ENCODE results near the gene SRGAP3. TPM values are rescaled to one million over a fixed set of nuclear protein-coding genes. Genes with fewer than 3 reads are reported as not detected.

SRGAP3 gene
- total RNA-seq, 4 donors from 2014 or later = 13.1 to 84.9 (median 27.4) TPM

- H3K27me3 ChIP-seq = no peaks in the 10 kb centered on the region
- H3K4me3 ChIP-seq = peak overlapping the region; percentile 59
- 19% methylated on average over 18 of the region's 19 CpGs for WGBS
- H3K9me3 ChIP-seq = no peaks in the 10 kb centered on the region
- no peaks in the 10 kb centered on the region for H3K36me3 ChIP-seq
- TF ChIP-seq POLR2A (IDR thresholded peaks at IDR 0.05) (no peak), POLR2AphosphoS5 (IDR thresholded peaks at IDR 0.05) (no peak), EP300 (IDR thresholded peaks at IDR 0.05) (no peak), CTCF (IDR thresholded peaks at IDR 0.05) (no peak)
- H3K27ac ChIP-seq = no peak overlapping the region
- no peak for DNase-seq (ENCODE audit: low spot score in 2 of 2)
- peaks cover 25% of the 10 kb centered on the region for H3K4me1 ChIP-seq
Measured at GRCh38 chr3:9247941-9248521, 1.4 kb downstream of the SRGAP3 start.

DNA sequence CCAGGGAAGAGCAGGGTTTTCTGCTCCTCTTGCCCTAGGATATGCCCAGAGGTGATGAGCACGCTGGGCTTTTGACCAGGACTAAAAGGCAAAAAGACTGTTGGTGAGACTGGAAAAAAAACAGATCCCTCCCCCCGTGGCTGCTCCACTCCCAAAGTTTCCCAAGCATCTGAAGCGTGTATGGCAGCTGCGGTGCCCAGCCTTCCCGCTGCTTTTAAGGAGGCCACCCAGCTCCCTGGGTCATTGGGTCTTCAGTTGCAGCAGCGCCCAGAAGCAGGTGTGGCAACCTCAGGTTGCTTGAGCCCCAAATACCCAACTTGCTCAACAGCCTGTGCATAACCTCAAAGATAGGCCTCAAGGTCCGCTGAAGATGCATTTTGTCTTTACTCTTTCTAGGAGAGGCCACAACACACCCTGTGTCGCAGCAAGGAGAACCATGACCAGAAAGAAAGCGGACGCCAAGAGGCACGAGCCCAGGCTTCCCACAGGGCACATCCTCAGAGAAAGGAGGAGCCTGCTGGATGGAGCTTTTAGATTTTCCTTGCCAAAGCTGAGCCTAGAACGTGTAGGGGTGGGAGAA, 2.0 kb downstream of the SRGAP3 start:
- peak overlapping the region; percentile 59 for H3K4me3 ChIP-seq
- H3K36me3 ChIP-seq = no peaks in the 10 kb centered on the region
- TF ChIP-seq CTCF (IDR thresholded peaks at IDR 0.05) (no peak), EP300 (IDR thresholded peaks at IDR 0.05) (no peak), POLR2A (IDR thresholded peaks at IDR 0.05) (no peak), POLR2AphosphoS5 (IDR thresholded peaks at IDR 0.05) (no peak)
- peaks cover 25% of the 10 kb centered on the region for H3K4me1 ChIP-seq
- no peaks in the 10 kb centered on the region for H3K27me3 ChIP-seq
- DNase-seq (ENCODE audit: low spot score in 2 of 2) = no peak
- no peak overlapping the region for H3K27ac ChIP-seq
- WGBS = 41% methylated on average over 11 of the region's 12 CpGs
- H3K9me3 ChIP-seq = no peaks in the 10 kb centered on the region

DNA sequence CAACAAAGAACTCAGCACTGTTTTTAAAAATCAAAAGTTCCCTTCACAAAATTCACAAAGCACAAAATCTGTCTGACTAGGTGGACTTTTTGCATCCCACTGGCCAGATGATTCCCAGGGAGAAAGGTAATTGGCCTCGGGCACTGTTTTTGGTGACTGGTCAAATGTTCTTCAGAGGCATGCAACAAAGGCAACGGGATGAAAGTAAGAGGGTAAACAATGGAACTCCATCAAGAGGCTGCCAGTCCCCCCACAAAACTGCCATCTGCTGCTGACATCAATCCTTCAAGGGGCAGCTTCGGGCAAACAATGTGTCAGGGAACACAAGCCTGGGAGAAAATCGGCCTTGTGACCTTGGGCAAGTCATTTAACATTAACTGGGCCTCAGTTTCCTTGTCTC, 3.3 kb downstream of the SRGAP3 start:
- TF ChIP-seq POLR2AphosphoS5 (IDR thresholded peaks at IDR 0.05) = no peak
- TF ChIP-seq CTCF (IDR thresholded peaks at IDR 0.05) = no peak
- TF ChIP-seq EP300 (IDR thresholded peaks at IDR 0.05) = no peak
- TF ChIP-seq POLR2A (IDR thresholded peaks at IDR 0.05) = no peak
- WGBS = 84% methylated on average over 4 of the region's 4 CpGs
- Histone ChIP-seq H3K27ac (no peak overlapping the region), H3K36me3 (no peaks in the 10 kb centered on the region), H3K9me3 (no peaks in the 10 kb centered on the region), H3K27me3 (no peaks in the 10 kb centered on the region), H3K4me3 (no peak overlapping the region), H3K4me1 (peaks cover 25% of the 10 kb centered on the region)
- no peak for DNase-seq (ENCODE audit: low spot score in 2 of 2)

DNA sequence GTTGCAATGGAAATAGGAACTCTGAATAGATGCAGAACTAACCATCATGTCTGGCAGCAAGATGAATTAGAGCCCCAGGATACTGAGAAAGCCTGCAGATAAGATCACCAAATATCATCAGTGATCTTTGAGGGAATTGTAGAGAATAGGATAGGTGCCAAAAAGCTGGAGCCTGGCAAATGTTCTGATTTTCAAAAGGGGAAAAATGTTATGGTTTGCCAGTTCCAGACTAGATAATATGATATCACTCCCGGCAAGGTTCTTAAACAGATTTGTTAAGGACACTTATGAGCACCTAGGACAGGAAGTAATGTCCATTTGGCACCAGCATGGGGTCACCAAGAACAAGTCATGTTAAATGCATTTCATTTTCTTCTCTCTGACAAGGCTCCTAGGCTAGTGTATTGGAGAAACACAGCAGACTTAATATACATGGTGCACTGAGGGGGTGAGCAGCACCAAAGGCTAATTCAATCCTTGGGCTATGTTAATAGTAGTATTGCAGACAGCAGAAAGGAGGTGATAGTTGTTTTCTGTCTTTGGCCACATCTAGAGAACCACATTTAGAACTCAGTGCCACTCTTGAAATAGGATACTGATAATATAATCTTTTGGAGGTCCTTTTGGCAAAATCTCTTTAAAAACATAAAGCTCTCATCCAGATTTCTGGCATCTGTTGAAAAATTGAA, 4.8 kb downstream of the SRGAP3 start:
- DNase-seq (ENCODE audit: low spot score in 2 of 2) = no peak
- no peak overlapping the region for H3K27ac ChIP-seq
- H3K36me3 ChIP-seq = no peaks in the 10 kb centered on the region
- no peak overlapping the region for H3K4me3 ChIP-seq
- no peaks in the 10 kb centered on the region for H3K9me3 ChIP-seq
- 20% methylated on average over 1 of the region's 1 CpG for WGBS
- no peaks in the 10 kb centered on the region for H3K27me3 ChIP-seq
- TF ChIP-seq CTCF (IDR thresholded peaks at IDR 0.05) (no peak), POLR2A (IDR thresholded peaks at IDR 0.05) (no peak), EP300 (IDR thresholded peaks at IDR 0.05) (no peak), POLR2AphosphoS5 (IDR thresholded peaks at IDR 0.05) (no peak)
- peaks cover 19% of the 10 kb centered on the region for H3K4me1 ChIP-seq

- Histone ChIP-seq H3K27ac (no peak overlapping the region), H3K9me3 (no peaks in the 10 kb centered on the region), H3K4me3 (no peak overlapping the region), H3K36me3 (no peaks in the 10 kb centered on the region), H3K27me3 (no peaks in the 10 kb centered on the region), H3K4me1 (no peaks in the 10 kb centered on the region)
- DNase-seq (ENCODE audit: low spot score in 2 of 2) = no peak
- 92% methylated on average over 4 of the region's 4 CpGs for WGBS
- no peak for TF ChIP-seq EP300 (IDR thresholded peaks at IDR 0.05)
- TF ChIP-seq POLR2AphosphoS5 (IDR thresholded peaks at IDR 0.05) = no peak
- TF ChIP-seq CTCF (IDR thresholded peaks at IDR 0.05) = no peak
- no peak for TF ChIP-seq POLR2A (IDR thresholded peaks at IDR 0.05)
Measured at GRCh38 chr3:9241956-9242355, 7.5 kb downstream of the SRGAP3 start.
